IMR-90 (cell line): ENCODE data around the gene PNPLA1. TPM values are rescaled to one million over a fixed set of nuclear protein-coding genes. Genes with fewer than 3 reads are reported as not detected.

Experiments
- ATAC-seq: fragments of 200-7000 bp; cut with Tn5 transposase; 2 replicates; pipeline ENCODE4 v1.9.1; 2020; ENCODE audit warnings: low read depth, mild to moderate bottlenecking, moderate library complexity
- BruUV-seq: library from RNA; stranded (reverse); fragments of 400-500 nt; replicated peaks from 2 replicates; lab custom pipeline; 2021; lab: Mats Ljungman, UMichigan
- CTCF ChIA-PET: fragments of 300-600 bp; formaldehyde crosslinking; extraction: SDS; loops from one replicate; lab custom pipeline; 2021; ENCODE audit warnings: antibody characterized with exemption; lab: Yijun Ruan, JAX
- POLR2A ChIA-PET: fragments of 300-600 bp; sonication (Branson Sonifier 250); formaldehyde crosslinking; loops from one replicate; lab custom pipeline; 2022; ENCODE audit warnings: antibody characterized with exemption; ENCODE audit not compliant: unreplicated experiment; lab: Charles Lee
- DNase-seq: peaks from one replicate; pipeline ENCODE4 v3.0.0; 2013
- H2AFZ ChIP-seq: replicated peaks from 2 replicates; pipeline ENCODE3; 2013; ENCODE audit warnings: low read length, mild to moderate bottlenecking; ENCODE audit not compliant: poor library complexity
- H2AK5ac ChIP-seq: 2 replicates; pipeline ENCODE4 v1.6.1; 2013; ENCODE audit warnings: low read depth, low read length, inconsistent platforms
- H2AK9ac ChIP-seq: replicated peaks from 2 replicates; pipeline ENCODE3; 2013; ENCODE audit warnings: mild to moderate bottlenecking, low read depth, low read length, moderate library complexity; ENCODE audit not compliant: poor library complexity
- H2BK120ac ChIP-seq: 2 replicates; pipeline ENCODE4 v1.6.1; 2013; ENCODE audit warnings: low read depth, low read length, inconsistent platforms
- H2BK15ac ChIP-seq: 3 replicates; pipeline ENCODE4 v1.6.1; 2013; ENCODE audit warnings: low read depth, low read length, inconsistent platforms
- H2BK20ac ChIP-seq: 2 replicates; pipeline ENCODE4 v1.6.1; 2013; ENCODE audit warnings: low read depth, mild to moderate bottlenecking, inconsistent platforms, low read length, moderate library complexity
- H2BK5ac ChIP-seq: 2 replicates; pipeline ENCODE4 v1.6.1; 2013; ENCODE audit warnings: mild to moderate bottlenecking, low read depth, low read length, inconsistent platforms; ENCODE audit not compliant: poor library complexity, severe bottlenecking
- H3K14ac ChIP-seq: replicated peaks from 2 replicates; pipeline ENCODE4 v1.6.1; 2013; ENCODE audit warnings: low read depth, low read length, inconsistent platforms
- H3K18ac ChIP-seq: 2 replicates; pipeline ENCODE4 v1.6.1; 2013; ENCODE audit warnings: low read depth, low read length, control low read depth
- H3K23ac ChIP-seq: 2 replicates; pipeline ENCODE4 v1.6.1; 2013; ENCODE audit warnings: low read depth, low read length, inconsistent platforms
- H3K27ac ChIP-seq: 2 replicates; pipeline ENCODE4 v1.5.1; 2013; ENCODE audit warnings: mild to moderate bottlenecking, control low read depth, low read length; ENCODE audit not compliant: insufficient read depth
- H3K27me3 ChIP-seq: 2 replicates; pipeline ENCODE4 v1.6.1; 2013; ENCODE audit warnings: low read length; ENCODE audit not compliant: control insufficient read depth, insufficient read depth
- H3K36me3 ChIP-seq: 2 replicates; pipeline ENCODE4 v1.6.1; 2013; ENCODE audit warnings: low read length, mixed read lengths; ENCODE audit not compliant: control insufficient read depth, insufficient read depth
- H3K4ac ChIP-seq: 2 replicates; pipeline ENCODE4 v1.6.1; 2013; ENCODE audit warnings: low read depth, low read length, inconsistent platforms
- H3K4me1 ChIP-seq: 2 replicates; pipeline ENCODE4 v1.6.1; 2013; ENCODE audit warnings: low read length, mixed read lengths; ENCODE audit not compliant: control insufficient read depth, insufficient read depth
- H3K4me2 ChIP-seq: 2 replicates; pipeline ENCODE4 v1.6.1; 2013; ENCODE audit warnings: low read depth, mild to moderate bottlenecking, control low read depth, low read length, moderate library complexity
- H3K4me3 ChIP-seq: 2 replicates; pipeline ENCODE4 v1.5.1; 2013; ENCODE audit warnings: low read depth, mild to moderate bottlenecking, control low read depth, low read length, moderate library complexity; ENCODE audit not compliant: insufficient read depth
- H3K56ac ChIP-seq: 2 replicates; pipeline ENCODE4 v1.6.1; 2013; ENCODE audit warnings: low read length, inconsistent platforms; ENCODE audit not compliant: insufficient read depth; ENCODE audit errors: extremely low read depth
- H3K79me1 ChIP-seq, 2 experiments: 2 replicates each; pipeline ENCODE4 v1.6.1; 2013; ENCODE audit warnings: low read length in 2 of 2, inconsistent platforms in 1 of 2, low read depth in 1 of 2
- H3K9ac ChIP-seq: 2 replicates; pipeline ENCODE4 v1.6.1; 2013; ENCODE audit warnings: low read depth, low read length, control low read depth
- H3K9me1 ChIP-seq: 2 replicates; pipeline ENCODE4 v1.6.1; 2013; ENCODE audit warnings: low read length, inconsistent platforms; ENCODE audit not compliant: insufficient read depth
- H3K9me3 ChIP-seq: 2 replicates; pipeline ENCODE4 v1.6.1; 2013; ENCODE audit warnings: low read length; ENCODE audit not compliant: control insufficient read depth, insufficient read depth
- H4K20me1 ChIP-seq: 2 replicates; pipeline ENCODE4 v1.6.1; 2013; ENCODE audit warnings: low read length, inconsistent platforms; ENCODE audit not compliant: insufficient read depth
- H4K5ac ChIP-seq: 2 replicates; pipeline ENCODE4 v1.6.1; 2013; ENCODE audit warnings: mild to moderate bottlenecking, low read depth, low read length, control low read depth
- H4K8ac ChIP-seq, 2 experiments: 2 replicates each; pipeline ENCODE4 v1.6.1; 2013; ENCODE audit warnings: low read depth in 2 of 2, low read length in 2 of 2, control low read depth in 1 of 2, inconsistent platforms in 1 of 2
- H4K91ac ChIP-seq: 2 replicates; pipeline ENCODE4 v1.6.1; 2013; ENCODE audit warnings: low read depth, low read length, inconsistent platforms; ENCODE audit not compliant: insufficient read depth
- BHLHE40 ChIP-seq: fragments of 150-350 bp; IDR thresholded peaks from 2 replicates; pipeline ENCODE4 v1.6.1; 2016; ENCODE audit warnings: mild to moderate bottlenecking, low read depth, low read length
- ELK1 ChIP-seq: fragments of 150-350 bp; IDR thresholded peaks from 2 replicates; pipeline ENCODE4 v1.6.1; 2016; ENCODE audit warnings: low read depth, mild to moderate bottlenecking, low read length, moderate library complexity, borderline replicate concordance
- FOS ChIP-seq: fragments of 150-350 bp; IDR thresholded peaks from 2 replicates; pipeline ENCODE4 v1.6.1; 2016; ENCODE audit warnings: low read depth, low read length
- MAFK ChIP-seq: IDR thresholded peaks from 2 replicates; pipeline ENCODE4 v1.6.1; 2012; ENCODE audit warnings: low read depth, low read length, improper control_type of control experiment
- MAZ ChIP-seq: IDR thresholded peaks from 2 replicates; pipeline ENCODE4 v1.6.1; 2012; ENCODE audit warnings: low read depth, mild to moderate bottlenecking, low read length, improper control_type of control experiment, moderate library complexity, borderline replicate concordance
- MXI1 ChIP-seq: IDR thresholded peaks from 2 replicates; pipeline ENCODE4 v1.6.1; 2012; ENCODE audit warnings: low read depth, mild to moderate bottlenecking, low read length, moderate library complexity, borderline replicate concordance
- POLR2A ChIP-seq: IDR thresholded peaks from 2 replicates; pipeline ENCODE4 v1.6.1; 2012; ENCODE audit warnings: mild to moderate bottlenecking, low read depth, low read length
- RCOR1 ChIP-seq: IDR thresholded peaks from 2 replicates; pipeline ENCODE4 v1.6.1; 2012; ENCODE audit warnings: mild to moderate bottlenecking, low read length, improper control_type of control experiment; ENCODE audit not compliant: insufficient replicate concordance
- SMC3 ChIP-seq: fragments of 150-350 bp; IDR thresholded peaks from 2 replicates; pipeline ENCODE4 v1.6.1; 2016; ENCODE audit warnings: low read depth, mild to moderate bottlenecking, antibody characterized with exemption, low read length, moderate library complexity
- USF2 ChIP-seq: fragments of 150-350 bp; IDR thresholded peaks from 2 replicates; pipeline ENCODE4 v1.6.1; 2017; ENCODE audit warnings: mild to moderate bottlenecking, antibody characterized with exemption, low read length, low read depth
- WGBS, 2 experiments: methylation state at CpG; one replicate each; pipeline versions ENCODE4 v1.1.5 to v1.1.7; 2013; ENCODE audit warnings: missing lambda C conversion rate in 2 of 2; ENCODE audit not compliant: insufficient read length in 1 of 2; ENCODE audit errors: extremely low coverage in 2 of 2; 5-methylcytosine and 5-hydroxymethylcytosine counted together
- dilution Hi-C: fragments of 300-500 bp; cut with HindIII; formaldehyde crosslinking; loops from one replicate; pipeline ENCODE4 v1.14.3; 2018; ENCODE audit warnings: low sequenced_read_pairs; ENCODE audit not compliant: unreplicated experiment
- in situ Hi-C: fragments of 300-500 bp; cut with MboI; formaldehyde crosslinking; loops from 3 replicates; pipeline ENCODE4 v1.14.3; 2019; ENCODE audit warnings: low sequenced_read_pairs, inconsistent platforms, mixed read lengths
- intact Hi-C: fragments of 100-400 bp; cut with micrococcal nuclease; formaldehyde crosslinking; loops from 2 replicates; pipeline ENCODE4 v1.10.0; 2022
- polyA plus RNA-seq, 3 experiments: library from polyadenylated mRNA; depleted of rRNA; stranded (reverse); fragments of >200 nt; gene quantifications; 2 replicates each; pipeline ENCODE4 v1.2.3, GENCODE V29; 2012; ENCODE audit warnings: low replicate concordance in 1 of 3
- total RNA-seq: library from RNA; depleted of rRNA; stranded (reverse); fragments of >200 nt; gene quantifications from 2 replicates; pipeline ENCODE4 v1.2.3, GENCODE V29; 2012

Gene PNPLA1
- total and polyA plus RNA-seq, 2 of the 4 experiments (the other 2 are of a cell fraction): not detected

DNA sequence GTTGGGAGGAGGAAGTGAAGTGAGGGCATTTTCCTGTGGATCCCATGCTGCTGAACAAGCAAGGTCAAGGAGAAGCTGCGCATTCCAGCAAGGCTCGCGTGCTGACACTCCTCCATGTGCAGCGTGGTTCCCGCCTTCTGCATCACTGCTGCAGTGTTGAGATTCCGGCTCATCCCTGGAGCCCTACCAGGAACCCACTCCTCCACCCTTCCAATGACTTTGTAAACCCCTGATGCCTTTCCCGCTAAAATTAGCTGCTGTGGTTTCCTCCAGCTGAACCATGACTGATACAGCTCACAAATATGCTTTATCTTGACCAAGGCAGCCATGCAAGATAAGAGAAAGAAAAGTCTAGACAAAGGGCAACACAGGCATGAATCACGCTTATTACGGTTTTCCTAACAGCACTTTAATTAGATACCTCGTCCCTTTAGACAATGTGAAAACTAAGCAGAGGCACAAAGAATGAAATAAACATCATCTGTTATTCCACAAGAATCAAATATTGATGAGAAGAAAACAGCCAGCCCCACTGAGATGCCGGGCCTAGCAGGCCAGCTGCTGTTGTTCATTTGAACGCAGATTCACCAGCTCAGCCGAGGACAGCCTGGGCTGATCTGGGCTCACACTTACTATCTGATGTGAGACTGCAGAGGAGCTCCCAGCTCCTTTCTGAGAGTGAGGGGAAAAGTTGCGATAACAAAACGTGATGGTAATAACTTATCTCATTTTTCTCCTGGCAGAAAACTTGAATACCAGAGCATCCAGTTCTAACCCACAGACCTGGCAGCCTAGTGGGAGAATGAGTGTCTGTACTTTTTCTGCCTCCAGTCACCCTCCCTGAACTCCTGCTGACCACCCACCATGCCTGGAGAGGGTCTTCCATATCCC is 81.1 kb downstream of the PNPLA1 start:
- H3K18ac ChIP-seq: 0 out of 2 replicates have a peak overlapping the region, but pooled peaks have one; percentile 2
- dilution Hi-C loops: no loop called here
- peaks cover 3% of the 10 kb centered on the region; the same call in 1 of the 2 replicates for H3K9me1 ChIP-seq
- peak overlapping the region; percentile 6 for H2AK9ac ChIP-seq
- no peaks in the 10 kb centered on the region for H3K79me1 ChIP-seq
- H4K8ac ChIP-seq: peak overlapping the region in 1 of 2 experiments; percentile 38; a peak in 2 of 4 replicates
- H2BK20ac ChIP-seq: peak overlapping the region; percentile 10; the same call in 1 of the 2 replicates
- peak overlapping the region; percentile 10 for H3K4me2 ChIP-seq
- intact Hi-C loops: no loop called here
- H2BK5ac ChIP-seq: peak overlapping the region; percentile 2
- no peak overlapping the region for H4K91ac ChIP-seq
- no peak overlapping the region for H3K27ac ChIP-seq
- H3K4me3 ChIP-seq: no peak overlapping the region
- ATAC-seq (peak; percentile 92), DNase-seq (peak; percentile 92)
- in situ Hi-C loops: no loop called here
- TF ChIP-seq SMC3 (no peak), USF2 (0 out of 2 replicates have a peak, but pooled peaks have one; percentile 13), MAFK (no peak), POLR2A (no peak), BHLHE40 (peak; percentile 91), MAZ (no peak), FOS (peak; percentile 92), MXI1 (peak; percentile 75; the same call in 1 of the 2 replicates), RCOR1 (no peak), ELK1 (no peak)
- 23% methylated on average over 7 of the region's 15 CpGs; no CpG with 5 or more reads in 1 of the 2 experiments for WGBS, 2 experiments
- peak overlapping the region; percentile 15; the same call in 1 of the 2 replicates for H3K4ac ChIP-seq
- no TSS peak for BruUV-seq
- no peak overlapping the region for H3K9ac ChIP-seq
- H3K4me1 ChIP-seq: peaks cover 11% of the 10 kb centered on the region
- ChIA-PET CTCF (interaction anchor here (0.6 to 2.9 kb wide), 2 partner anchors 10 to 327 kb away, joined by 5 to 22 read pairs; no protein-coding TSS in a partner anchor), POLR2A (interaction anchor here (0.6 kb wide), 1 partner anchor 46 kb away, joined by 11 read pairs; no protein-coding TSS in a partner anchor)
- no peaks in the 10 kb centered on the region for H3K9me3 ChIP-seq
- H3K14ac ChIP-seq: peak overlapping the region; percentile 15; the same call in 1 of the 2 replicates
- H2BK15ac ChIP-seq: no peak overlapping the region
- H4K5ac ChIP-seq: no peak overlapping the region
- H3K27me3 ChIP-seq: peaks cover 2% of the 10 kb centered on the region; the same call in 1 of the 2 replicates
- no peaks in the 10 kb centered on the region for H3K36me3 ChIP-seq
- H2AFZ ChIP-seq: peak overlapping the region; percentile 1
- H3K23ac ChIP-seq: peak overlapping the region; percentile 36; the same call in 1 of the 2 replicates
- H3K56ac ChIP-seq: no peak overlapping the region
- peaks cover 4% of the 10 kb centered on the region; the same call in 1 of the 2 replicates for H4K20me1 ChIP-seq
- H2AK5ac ChIP-seq: peak overlapping the region; percentile 36; the same call in 1 of the 2 replicates
- peak overlapping the region; percentile 30 for H2BK120ac ChIP-seq
